H1 (cell line): ENCODE data around the gene OR6N2. TPM values are rescaled to one million over a fixed set of nuclear protein-coding genes. Genes with fewer than 3 reads are reported as not detected.
A peak's percentile ranks its signal among the peaks of the same experiment; 100 is the strongest.

Source experiments
- CTCF ChIA-PET: fragments of 300-600 bp; sonication (Branson Sonifier 250); formaldehyde crosslinking; loops from one replicate; lab custom pipeline; 2021; ENCODE audit not compliant: partially characterized antibody; lab: Charles Lee
- POLR2A ChIA-PET: fragments of 300-600 bp; sonication (Branson Sonifier 250); formaldehyde crosslinking; loops from one replicate; lab custom pipeline; 2021; ENCODE audit warnings: inconsistent platforms; ENCODE audit not compliant: partially characterized antibody; lab: Charles Lee
- DNase-seq, 2 experiments: peaks; one replicate each; pipeline versions ENCODE4 v3.0.0 to v3.0.0-alpha.2; 2010 to 2022; ENCODE audit warnings: low spot score in 2 of 2, low read depth in 1 of 2, mixed read lengths in 1 of 2
- FAIRE-seq: peaks from 2 replicates; lab custom pipeline; 2011; peaks lifted over from hg19 to GRCh38; lab: Jason Lieb, UNC
- H2AFZ ChIP-seq: 2 replicates; pipeline ENCODE4 v1.8.1; 2012; ENCODE audit warnings: low read length, inconsistent platforms
- H2AK5ac ChIP-seq: 2 replicates; pipeline ENCODE4 v1.6.1; 2013; ENCODE audit warnings: low read depth, low read length
- H2BK120ac ChIP-seq: replicated peaks from 2 replicates; pipeline ENCODE3; 2013; ENCODE audit warnings: low read depth, low read length, inconsistent platforms
- H2BK12ac ChIP-seq: 2 replicates; pipeline ENCODE4 v1.6.1; 2013; ENCODE audit warnings: low read depth, low read length
- H2BK15ac ChIP-seq: 2 replicates; pipeline ENCODE4 v1.6.1; 2013; ENCODE audit warnings: low read length
- H2BK20ac ChIP-seq: 2 replicates; pipeline ENCODE4 v1.6.1; 2013; ENCODE audit warnings: low read length
- H2BK5ac ChIP-seq: 2 replicates; pipeline ENCODE4 v1.6.1; 2013; ENCODE audit warnings: low read depth, low read length
- H3K14ac ChIP-seq: 2 replicates; pipeline ENCODE4 v1.6.1; 2013; ENCODE audit warnings: inconsistent platforms; ENCODE audit not compliant: insufficient read length
- H3K18ac ChIP-seq: 2 replicates; pipeline ENCODE4 v1.6.1; 2013; ENCODE audit warnings: low read length; ENCODE audit errors: extremely low read depth
- H3K23ac ChIP-seq: 2 replicates; pipeline ENCODE4 v1.6.1; 2013; ENCODE audit warnings: inconsistent platforms; ENCODE audit not compliant: insufficient read length
- H3K23me2 ChIP-seq: 2 replicates; pipeline ENCODE4 v1.6.1; 2013; ENCODE audit warnings: low read depth, low read length
- H3K27ac ChIP-seq: 2 replicates; pipeline ENCODE4 v1.6.1; 2011; ENCODE audit warnings: low read depth, low read length, inconsistent platforms
- H3K27me3 ChIP-seq, 4 experiments: replicated peaks in 1 of 4; 1 replicate in 1 of 4; 2 replicates in 3 of 4; pipeline versions ENCODE4 v1.6.1 to v1.8.1; 2011 to 2013; ENCODE audit warnings: low read length in 3 of 4, mild to moderate bottlenecking in 3 of 4, inconsistent platforms in 2 of 4, mixed read lengths in 2 of 4, moderate library complexity in 1 of 4; ENCODE audit not compliant: control insufficient read depth in 3 of 4, insufficient read depth in 3 of 4; ENCODE audit errors: extremely low read depth in 1 of 4
- H3K36me3 ChIP-seq, 4 experiments: 2 replicates each; pipeline versions ENCODE4 v1.6.1 to v1.8.1; 2011 to 2013; ENCODE audit warnings: mild to moderate bottlenecking in 4 of 4, low read length in 3 of 4, moderate library complexity in 2 of 4, control low read depth in 1 of 4, inconsistent platforms in 1 of 4; ENCODE audit not compliant: insufficient read depth in 4 of 4, control insufficient read depth in 2 of 4
- H3K4ac ChIP-seq: replicated peaks from 2 replicates; pipeline ENCODE3; 2013; ENCODE audit warnings: low read length, low read depth, mixed read lengths, inconsistent platforms; ENCODE audit not compliant: insufficient read length
- H3K4me1 ChIP-seq, 4 experiments: replicated peaks in 1 of 4; 1 replicate in 1 of 4; 2 replicates in 3 of 4; pipeline versions ENCODE4 v1.6.1 to v1.8.1; 2011 to 2013; ENCODE audit warnings: low read length in 3 of 4, inconsistent platforms in 2 of 4, mixed read lengths in 1 of 4; ENCODE audit not compliant: insufficient read depth in 4 of 4, control insufficient read depth in 3 of 4
- H3K4me2 ChIP-seq, 2 experiments: 2 replicates each; pipeline versions ENCODE4 v1.6.1 to v1.8.1; 2011 to 2013; ENCODE audit warnings: low read depth in 2 of 2, low read length in 2 of 2, control low read depth in 1 of 2, inconsistent platforms in 1 of 2, mild to moderate bottlenecking in 1 of 2; ENCODE audit not compliant: insufficient read depth in 1 of 2
- H3K4me3 ChIP-seq, 4 experiments: fragments of 200-600, 300-600 bp in 1 of 4; sonication (generic), shearing (Covaris generic), sonication (Bioruptor Twin) in 1 of 4; 2 replicates each; pipeline versions ENCODE4 v1.5.1 to v1.8.1; 2011 to 2016; ENCODE audit warnings: low read length in 4 of 4, low read depth in 3 of 4, control low read depth in 2 of 4, inconsistent platforms in 2 of 4, mild to moderate bottlenecking in 2 of 4, mixed read lengths in 1 of 4, moderate library complexity in 1 of 4; ENCODE audit not compliant: insufficient read depth in 2 of 4; ENCODE audit errors: extremely low read depth in 1 of 4
- H3K56ac ChIP-seq: replicated peaks from 2 replicates; pipeline ENCODE3; 2013; ENCODE audit warnings: low read depth, mild to moderate bottlenecking, mixed read lengths, low read length, inconsistent platforms; ENCODE audit not compliant: insufficient read length
- H3K79me1 ChIP-seq: 2 replicates; pipeline ENCODE4 v1.6.1; 2013; ENCODE audit warnings: low read depth, low read length, control low read depth
- H3K79me2 ChIP-seq, 2 experiments: 2 replicates each; pipeline versions ENCODE4 v1.6.1 to v1.8.1; 2012 to 2013; ENCODE audit warnings: low read length in 2 of 2, mild to moderate bottlenecking in 2 of 2, inconsistent platforms in 1 of 2; ENCODE audit not compliant: insufficient read depth in 2 of 2, control insufficient read depth in 1 of 2
- H3K9ac ChIP-seq, 4 experiments: replicated peaks in 1 of 4; 1 replicate in 1 of 4; 2 replicates in 3 of 4; pipeline versions ENCODE4 v1.6.1 to v1.8.1; 2011 to 2013; ENCODE audit warnings: low read depth in 3 of 4, low read length in 3 of 4, control low read depth in 2 of 4, mild to moderate bottlenecking in 2 of 4, moderate library complexity in 2 of 4, inconsistent platforms in 1 of 4; ENCODE audit errors: extremely low read depth in 1 of 4
- H3K9me3 ChIP-seq, 2 experiments: 2 replicates each; pipeline versions ENCODE4 v1.6.1 to v1.8.1; 2012 to 2013; ENCODE audit warnings: mild to moderate bottlenecking in 2 of 2, moderate library complexity in 2 of 2, control low read depth in 1 of 2, inconsistent platforms in 1 of 2, low read depth in 1 of 2, low read length in 1 of 2, mixed read lengths in 1 of 2; ENCODE audit not compliant: insufficient read depth in 2 of 2
- H4K20me1 ChIP-seq, 2 experiments: replicated peaks in 1 of 2; 2 replicates each; pipeline versions ENCODE3 to v1.8.1; 2011 to 2013; ENCODE audit warnings: inconsistent platforms in 2 of 2, low read length in 2 of 2, mild to moderate bottlenecking in 1 of 2; ENCODE audit not compliant: insufficient read depth in 2 of 2, control insufficient read depth in 1 of 2
- H4K5ac ChIP-seq: 2 replicates; pipeline ENCODE4 v1.6.1; 2013; ENCODE audit warnings: low read length, low read depth, mixed read lengths, inconsistent platforms; ENCODE audit not compliant: insufficient read length
- H4K8ac ChIP-seq: 2 replicates; pipeline ENCODE4 v1.8.0; 2013; ENCODE audit warnings: mild to moderate bottlenecking, moderate library complexity, low read length, inconsistent platforms; ENCODE audit not compliant: insufficient read depth; ENCODE audit errors: extremely low read depth
- H4K91ac ChIP-seq: replicated peaks from 2 replicates; pipeline ENCODE3; 2013; ENCODE audit warnings: low read length, mixed read lengths, inconsistent platforms; ENCODE audit not compliant: insufficient read length
- BRCA1 ChIP-seq: IDR thresholded peaks from 2 replicates; pipeline ENCODE4 v1.6.1; 2012; ENCODE audit warnings: low read depth, low read length, improper control_type of control experiment
- CBX5 ChIP-seq: fragments of 300-800, 300-1000 bp; sonication (generic); IDR thresholded peaks from 2 replicates; pipeline ENCODE4 v1.7.1; 2016; ENCODE audit warnings: antibody characterized with exemption, low read length, low read depth
- CEBPB ChIP-seq: IDR thresholded peaks from 2 replicates; pipeline ENCODE4 v1.6.1; 2012; ENCODE audit warnings: low read depth, low read length
- E2F6 ChIP-seq: IDR thresholded peaks from 2 replicates; pipeline ENCODE4 v1.6.1; 2012; ENCODE audit warnings: inconsistent platforms
- GTF2F1 ChIP-seq: IDR thresholded peaks from 2 replicates; pipeline ENCODE4 v1.6.1; 2012; ENCODE audit warnings: low read depth, low read length, improper control_type of control experiment, borderline replicate concordance
- NANOG ChIP-seq: IDR thresholded peaks from 2 replicates; pipeline ENCODE4 v1.6.1; 2011; ENCODE audit warnings: low read length, low read depth, mild to moderate bottlenecking, inconsistent platforms; ENCODE audit not compliant: insufficient read depth, poor library complexity, severe bottlenecking
- NRF1 ChIP-seq: IDR thresholded peaks from 2 replicates; pipeline ENCODE4 v1.6.1; 2011; ENCODE audit warnings: mild to moderate bottlenecking, low read depth, low read length, improper control_type of control experiment
- POLR2A ChIP-seq, 2 experiments: IDR thresholded peaks; 1 replicate in 1 of 2; 2 replicates in 1 of 2; pipeline ENCODE4 v1.6.1; 2011; ENCODE audit warnings: low read depth in 2 of 2, low read length in 2 of 2, mild to moderate bottlenecking in 2 of 2; ENCODE audit errors: control extremely low read depth in 1 of 2
- POLR2AphosphoS5 ChIP-seq: IDR thresholded peaks from 2 replicates; pipeline ENCODE4 v1.6.1; 2011; ENCODE audit warnings: low read depth, low read length
- SAP30 ChIP-seq: fragments of 300-600 bp; sonication (generic); IDR thresholded peaks from 2 replicates; pipeline ENCODE4 v1.7.1; 2012; ENCODE audit warnings: low read length, moderate library complexity, mild to moderate bottlenecking, inconsistent platforms; ENCODE audit not compliant: insufficient read depth, insufficient replicate concordance
- SIX5 ChIP-seq: IDR thresholded peaks from 2 replicates; pipeline ENCODE4 v1.6.1; 2011; ENCODE audit warnings: mild to moderate bottlenecking, low read depth, low read length
- SUZ12 ChIP-seq: fragments of 200-600 bp; sonication (generic); IDR thresholded peaks from 2 replicates; pipeline ENCODE4 v1.6.1; 2012; ENCODE audit warnings: mild to moderate bottlenecking, inconsistent platforms, low read length, moderate library complexity, mixed read lengths
- TAF1 ChIP-seq: IDR thresholded peaks from 2 replicates; pipeline ENCODE4 v1.6.1; 2011; ENCODE audit warnings: mild to moderate bottlenecking, low read depth, low read length
- TCF12 ChIP-seq: IDR thresholded peaks from 2 replicates; pipeline ENCODE4 v1.6.1; 2011; ENCODE audit warnings: low read depth, mild to moderate bottlenecking, low read length
- WGBS, 2 experiments: shearing (Covaris generic) in 1 of 2; methylation state at CpG; one replicate each; pipeline versions ENCODE4 v1.1.6 to v1.1.7; 2013 to 2015; ENCODE audit warnings: low lambda C conversion rate in 2 of 2, mixed read lengths in 2 of 2, inconsistent platforms in 1 of 2, low coverage in 1 of 2, missing lambda C conversion rate in 1 of 2; ENCODE audit not compliant: insufficient replicate concordance in 2 of 2, insufficient coverage in 1 of 2, insufficient read length in 1 of 2; ENCODE audit errors: extremely low coverage in 1 of 2, missing lambda C conversion rate in 1 of 2; 5-methylcytosine and 5-hydroxymethylcytosine counted together
- polyA plus RNA-seq, 7 experiments: library from polyadenylated mRNA; depleted of rRNA in 3 of 7; stranded (reverse) in 5 of 7; unstranded in 2 of 7; fragments of >200 nt in 5 of 7; fragments of 200-250 nt in 2 of 7; gene quantifications; 1 replicate in 5 of 7; 2 replicates in 1 of 7; 4 replicates in 1 of 7; pipeline versions ENCODE4 v1.2.1 to v1.2.3, GENCODE V29; 2011 to 2013; ENCODE audit warnings: missing spikeins in 2 of 7, mixed read lengths in 2 of 7
- total RNA-seq: library from RNA; stranded (reverse); fragmentation: NEBNext Ultra II Directional; extraction: Animal tissue kit (Norgen Biotek cat#: 25700); gene quantifications from 2 replicates; pipeline ENCODE4 v1.2.1, GENCODE V29; 2021

OR6N2 gene
- total and polyA plus RNA-seq, 2 of the 8 experiments (the other 6 are each of a cell fraction or from before 2014, with no cell fraction given): not detected

DNA sequence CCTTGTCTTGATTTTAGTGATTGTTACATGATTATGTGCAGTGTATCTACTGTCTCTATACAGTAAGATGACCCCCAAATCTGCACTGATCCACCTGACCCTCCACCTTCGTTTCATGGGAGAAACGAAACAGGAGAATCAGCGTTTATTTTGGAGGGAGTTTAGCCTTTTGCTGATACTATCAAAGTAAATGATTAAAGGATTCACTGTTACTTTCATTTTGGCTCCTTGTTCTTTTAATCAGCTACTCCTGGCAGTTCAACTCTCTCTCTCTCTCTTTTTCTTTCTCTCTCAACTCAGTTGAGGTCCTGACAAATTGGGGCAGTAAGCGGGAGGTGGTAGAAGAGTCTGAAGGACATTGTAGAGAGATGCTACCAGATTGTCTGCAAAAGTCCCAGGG is 50.6 kb downstream of the OR6N2 start:
- no peak overlapping the region for H3K4me3 ChIP-seq
- no peaks in the 10 kb centered on the region for H3K79me2 ChIP-seq
- H3K27me3 ChIP-seq: no peaks in the 10 kb centered on the region
- H3K4me2 ChIP-seq: no peak overlapping the region
- H3K4ac ChIP-seq: no peak overlapping the region
- FAIRE-seq (no peak), DNase-seq (no peak)
- WGBS, 2 experiments: 91% methylated on average over 4 of the region's 4 CpGs; no CpG with 5 or more reads in 1 of the 2 experiments
- no peak overlapping the region for H2BK15ac ChIP-seq
- H3K4me1 ChIP-seq: no peaks in the 10 kb centered on the region
- no peak overlapping the region for H3K18ac ChIP-seq
- no peak overlapping the region for H4K91ac ChIP-seq
- H3K27ac ChIP-seq: no peak overlapping the region
- H2AK5ac ChIP-seq: no peak overlapping the region
- H3K23ac ChIP-seq: no peak overlapping the region
- CTCF ChIA-PET: interaction anchor here (1.4 kb wide), 1 partner anchor 11 kb away, joined by 3 read pairs; no protein-coding TSS in a partner anchor
- H2AFZ ChIP-seq: peak overlapping the region; percentile 39; the same call in 1 of the 2 replicates
- H2BK5ac ChIP-seq: no peak overlapping the region
- no peaks in the 10 kb centered on the region for H3K36me3 ChIP-seq
- no peak overlapping the region for H4K8ac ChIP-seq
- H3K9ac ChIP-seq: no peak overlapping the region
- no peaks in the 10 kb centered on the region for H3K23me2 ChIP-seq
- no peak overlapping the region for H4K5ac ChIP-seq
- no peak overlapping the region for H2BK20ac ChIP-seq
- H3K56ac ChIP-seq: no peak overlapping the region
- H3K79me1 ChIP-seq: no peaks in the 10 kb centered on the region
- H3K9me3 ChIP-seq: no peaks in the 10 kb centered on the region
- H4K20me1 ChIP-seq: no peaks in the 10 kb centered on the region
- POLR2A ChIA-PET: no interaction called here
- no peak overlapping the region for H3K14ac ChIP-seq
- H2BK12ac ChIP-seq: no peak overlapping the region
- no peak overlapping the region for H2BK120ac ChIP-seq
- no peak for TF ChIP-seq TCF12
- no peak for TF ChIP-seq CEBPB
- TF ChIP-seq SAP30: no peak
- no peak for TF ChIP-seq NANOG
- no peak for TF ChIP-seq TAF1
- TF ChIP-seq CBX5: no peak
- no peak for TF ChIP-seq POLR2AphosphoS5
- no peak for TF ChIP-seq GTF2F1
- no peak for TF ChIP-seq BRCA1
- TF ChIP-seq POLR2A (IDR thresholded peaks at IDR 0.05; ENCODE audit: control extremely low read depth in 1 of 2, low read depth in 2 of 2, low read length in 2 of 2): no peak
- no peak for TF ChIP-seq E2F6
- no peak for TF ChIP-seq SUZ12
- no peak for TF ChIP-seq SIX5
- TF ChIP-seq NRF1: no peak
